AG09319 (cell line): Measurements from ENCODE around the gene PGGHG.

Experiments
- DNase-seq: peaks from one replicate; pipeline ENCODE4 v3.0.0-alpha.2; 2010; ENCODE audit warnings: low read depth; ENCODE audit errors: extremely low read depth
- CTCF ChIP-seq: IDR thresholded peaks from 2 replicates; pipeline ENCODE4 v1.5.1; 2011; ENCODE audit warnings: low read depth, mild to moderate bottlenecking, inconsistent platforms, low read length, moderate library complexity

Gene PGGHG

GRCh38 chr11:270451-271318 is 18.2 kb upstream of the PGGHG start:
- no peak for TF ChIP-seq CTCF
- no peak for DNase-seq

- TF ChIP-seq CTCF = no peak
- no peak for DNase-seq
Measured at GRCh38 chr11:271319-271715, 17.6 kb upstream of the PGGHG start.

GRCh38 chr11:272195-272930 is 16.6 kb upstream of the PGGHG start:
- TF ChIP-seq CTCF = no peak
- DNase-seq = no peak

- no peak for TF ChIP-seq CTCF
- DNase-seq = no peak
Measured at GRCh38 chr11:272931-273198, 16.1 kb upstream of the PGGHG start.

- no peak for DNase-seq
- TF ChIP-seq CTCF = no peak
Measured at GRCh38 chr11:276219-276618, 12.7 kb upstream of the PGGHG start.

- no peak for TF ChIP-seq CTCF
- DNase-seq = no peak
Measured at GRCh38 chr11:278001-278951, 10.7 kb upstream of the PGGHG start, which contains the start of gene NLRP6. Gene NLRP6 (plus strand): TSS chr11:278407. CDS start chr11:278570, 163 bp downstream.
